Psoas muscle (tissue), 8 donors: ENCODE data around the gene KRT33A. TPM values are rescaled to one million over a fixed set of nuclear protein-coding genes. Genes with fewer than 3 reads are reported as not detected.

Experiments used
- ATAC-seq, 4 donors: fragments of 200-7000 bp; cut with Tn5 transposase; one replicate each; pipeline ENCODE4 v1.9.1; 2020; ENCODE audit warnings: moderate library complexity in 3 of 4, mild to moderate bottlenecking in 2 of 4
- DNase-seq, 2 donors: peaks; one replicate each; pipeline ENCODE4 v3.0.0-alpha.2; 2020
- H3K27ac ChIP-seq: fragments of 200-600 bp; one replicate; pipeline ENCODE4 v1.8.0; 2022
- H3K27me3 ChIP-seq, 3 donors: fragments of 200-600 bp in 1 of 3; one replicate each; pipeline versions ENCODE4 v1.6.1 to v1.8.0; 2013 to 2022; ENCODE audit warnings: low read length in 2 of 3, mild to moderate bottlenecking in 2 of 3, moderate library complexity in 1 of 3; ENCODE audit not compliant: insufficient read depth in 3 of 3
- H3K36me3 ChIP-seq, 2 donors: fragments of 200-600 bp in 1 of 2; one replicate each; pipeline versions ENCODE4 v1.6.1 to v1.8.0; 2013 to 2022; ENCODE audit warnings: low read depth in 1 of 2, mild to moderate bottlenecking in 1 of 2, moderate library complexity in 1 of 2; ENCODE audit not compliant: insufficient read depth in 1 of 2
- H3K4me1 ChIP-seq: fragments of 200-600 bp; one replicate; pipeline ENCODE4 v1.8.0; 2022
- H3K4me3 ChIP-seq: fragments of 200-600 bp; one replicate; pipeline ENCODE4 v1.8.0; 2022; ENCODE audit warnings: mild to moderate bottlenecking
- H3K9me3 ChIP-seq: fragments of 200-600 bp; one replicate; pipeline ENCODE4 v1.8.0; 2022
- WGBS, 3 donors: extraction: QIAGEN DNeasy Blood & Tissue Kit; methylation state at CpG; one replicate each; pipeline versions ENCODE4 v1.1.6 to v1.1.7; 2013; 5-methylcytosine and 5-hydroxymethylcytosine counted together
- intact Hi-C, 2 donors: fragments of 100-400 bp; cut with DNase I; formaldehyde crosslinking; loops; one replicate each; pipeline versions ENCODE4 v1.11.0 to v1.14.2; 2022
- polyA plus RNA-seq, 3 donors: library from polyadenylated mRNA; stranded (reverse); fragments of 200-250 nt; gene quantifications; one replicate each; pipeline ENCODE4 v1.2.3, GENCODE V29; 2013
- total RNA-seq, 4 donors: library from RNA; stranded (reverse); fragmentation: NEBNext Ultra II Directional in 2 of 4; extraction: Animal tissue kit (Norgen Biotek cat#: 25700) in 2 of 4; gene quantifications; one replicate each; pipeline versions ENCODE4 v1.2.1 to v1.2.4, GENCODE V29; 2021 to 2023
- TF ChIP-seq, protein P1 (sequence below): fragments of 200-600 bp; IDR thresholded peaks from one replicate; pipeline ENCODE4 v1.8.0; 2022; ENCODE audit warnings: antibody characterized with exemption
- donor health status: healthy with polysubstance abuse.
- donor health status: DM: no; HTN: no; CAD: no; lungs with moderate emphysema.
- donor health status: Bipolar disorder and iron deficiency.
- donor health status: healthy.
- donor health status: DM: yes; HTN: yes; CAD: no.
- donor health status: DM: no; HTN: no; CAD: no.
- donor health status: DM: no; HTN: no; CAD: no.
- donor health status: DM: yes; HTN: yes; CAD: no.

KRT33A gene
- total and polyA plus RNA-seq, 7 donors = not detected

- H3K9me3 ChIP-seq = no peaks in the 10 kb centered on the region
- TF ChIP-seq, protein P1, sequence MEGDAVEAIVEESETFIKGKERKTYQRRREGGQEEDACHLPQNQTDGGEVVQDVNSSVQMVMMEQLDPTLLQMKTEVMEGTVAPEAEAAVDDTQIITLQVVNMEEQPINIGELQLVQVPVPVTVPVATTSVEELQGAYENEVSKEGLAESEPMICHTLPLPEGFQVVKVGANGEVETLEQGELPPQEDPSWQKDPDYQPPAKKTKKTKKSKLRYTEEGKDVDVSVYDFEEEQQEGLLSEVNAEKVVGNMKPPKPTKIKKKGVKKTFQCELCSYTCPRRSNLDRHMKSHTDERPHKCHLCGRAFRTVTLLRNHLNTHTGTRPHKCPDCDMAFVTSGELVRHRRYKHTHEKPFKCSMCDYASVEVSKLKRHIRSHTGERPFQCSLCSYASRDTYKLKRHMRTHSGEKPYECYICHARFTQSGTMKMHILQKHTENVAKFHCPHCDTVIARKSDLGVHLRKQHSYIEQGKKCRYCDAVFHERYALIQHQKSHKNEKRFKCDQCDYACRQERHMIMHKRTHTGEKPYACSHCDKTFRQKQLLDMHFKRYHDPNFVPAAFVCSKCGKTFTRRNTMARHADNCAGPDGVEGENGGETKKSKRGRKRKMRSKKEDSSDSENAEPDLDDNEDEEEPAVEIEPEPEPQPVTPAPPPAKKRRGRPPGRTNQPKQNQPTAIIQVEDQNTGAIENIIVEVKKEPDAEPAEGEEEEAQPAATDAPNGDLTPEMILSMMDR = no peak
- 79 to 89% (median 87%) methylated on average over 2 of the region's 2 CpGs for WGBS, 3 donors
- no peak overlapping the region for H3K27ac ChIP-seq
- no peaks in the 10 kb centered on the region for H3K36me3 ChIP-seq
- intact Hi-C loops = no loop called here
- ATAC-seq (no peak), DNase-seq (no peak)
- no peak overlapping the region for H3K4me3 ChIP-seq
- no peaks in the 10 kb centered on the region for H3K4me1 ChIP-seq
- no peaks in the 10 kb centered on the region for H3K27me3 ChIP-seq
Observed at GRCh38 chr17:41363881-41364280, 13.3 kb upstream of the KRT33A start.

DNA sequence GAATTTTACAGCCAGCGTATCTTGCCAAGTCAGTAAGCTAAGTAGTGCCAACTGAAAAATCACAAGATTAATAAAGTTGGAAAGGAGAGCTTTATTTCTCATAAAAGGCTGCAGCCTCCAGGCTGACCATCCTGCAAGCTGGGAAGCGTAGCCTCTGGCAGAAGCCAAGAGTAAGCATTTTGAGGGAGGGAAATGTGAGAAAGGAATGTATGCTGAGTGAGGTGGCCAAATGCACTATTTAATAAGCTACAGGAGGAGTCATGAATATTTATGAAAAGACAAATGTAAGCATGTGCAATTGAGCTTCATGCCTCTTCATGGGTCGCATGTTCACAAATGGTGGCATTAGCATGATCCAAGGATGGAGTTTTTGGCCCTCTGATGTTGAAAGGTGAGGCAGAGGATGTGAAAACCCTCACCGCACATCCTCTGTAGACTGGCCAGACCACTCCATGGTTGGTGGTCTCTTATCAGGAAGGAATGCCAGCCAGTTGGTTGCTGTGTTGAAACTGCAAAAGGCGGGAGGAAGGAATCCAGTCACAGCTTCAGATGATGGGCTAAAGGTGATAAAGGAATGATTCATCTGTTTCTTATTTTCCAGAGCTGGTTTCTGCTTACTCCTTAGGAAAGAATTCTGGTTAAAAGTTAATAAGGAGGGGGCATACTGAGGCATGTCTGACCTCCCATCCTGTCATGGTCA, 9.8 kb upstream of the KRT33A start:
- DNase-seq = no peak

GRCh38 chr17:41354536-41354935, 3.9 kb upstream of the KRT33A start:
- Histone ChIP-seq H3K4me3 (no peak overlapping the region), H3K27ac (no peak overlapping the region), H3K9me3 (no peaks in the 10 kb centered on the region), H3K36me3 (no peaks in the 10 kb centered on the region), H3K27me3 (peaks cover 0 to 5% (median 3%) of the 10 kb centered on the region in 3 donors), H3K4me1 (no peaks in the 10 kb centered on the region)
- no peak for ATAC-seq
- WGBS, 3 donors = 88 to 93% (median 91%) methylated on average over 4 of the region's 4 CpGs
- TF ChIP-seq, protein P1 = no peak
- no peak for DNase-seq
- intact Hi-C loops = no loop called here

More for the DNA sequence above, 9.8 kb upstream of the KRT33A start:
- WGBS, 3 donors = 48 to 54% (median 53%) methylated on average over 5 of the region's 5 CpGs
- ATAC-seq = no peak
- Histone ChIP-seq H3K9me3 (no peaks in the 10 kb centered on the region), H3K36me3 (no peaks in the 10 kb centered on the region), H3K4me3 (no peak overlapping the region), H3K27ac (no peak overlapping the region), H3K4me1 (no peaks in the 10 kb centered on the region), H3K27me3 (no peaks in the 10 kb centered on the region)
- intact Hi-C loops = no loop called here
- TF ChIP-seq, protein P1 = no peak

DNA sequence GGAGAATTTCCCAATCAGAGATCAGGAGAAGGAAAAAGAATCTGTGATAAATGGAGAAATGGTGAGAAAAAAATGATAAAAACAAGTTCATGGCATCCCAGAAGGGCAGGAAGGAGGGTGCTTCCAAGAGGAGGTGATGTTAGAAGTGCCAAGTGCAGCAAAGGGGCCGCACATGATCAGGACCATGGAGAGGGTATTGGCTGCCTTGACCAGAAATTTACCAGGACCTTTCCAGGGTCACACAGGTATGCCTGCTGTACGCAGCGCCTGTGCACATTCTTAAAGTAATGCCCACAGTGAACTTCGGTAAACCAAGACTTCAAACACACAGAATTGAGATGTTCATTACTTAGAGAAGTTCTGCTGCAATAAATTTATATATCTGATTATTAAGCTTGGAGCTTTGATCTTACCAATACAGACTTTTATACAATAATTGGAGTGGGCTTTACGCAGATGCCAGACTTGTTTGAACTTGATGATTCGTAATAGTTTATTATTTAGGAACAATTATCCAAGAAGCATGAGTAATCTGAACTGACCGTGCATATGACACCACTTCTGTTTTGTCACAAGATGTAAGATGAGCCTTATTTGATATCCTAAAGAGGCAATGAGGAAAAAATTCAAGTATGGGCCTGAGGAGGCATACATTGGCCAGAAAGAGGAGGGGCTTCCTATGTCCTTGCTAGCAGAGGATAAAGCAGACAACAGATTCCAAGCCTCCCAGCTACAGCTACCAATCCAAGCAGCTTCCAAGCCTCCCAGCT, 2.2 kb upstream of the KRT33A start:
- Histone ChIP-seq H3K27ac (no peak overlapping the region), H3K36me3 (no peaks in the 10 kb centered on the region), H3K4me3 (no peak overlapping the region), H3K27me3 (peaks cover 0 to 5% (median 3%) of the 10 kb centered on the region in 3 donors), H3K4me1 (no peaks in the 10 kb centered on the region), H3K9me3 (no peaks in the 10 kb centered on the region)
- WGBS, 3 donors = 76 to 80% (median 78%) methylated on average over 7 of the region's 7 CpGs
- intact Hi-C loops = no loop called here
- no peak for ATAC-seq
- no peak for DNase-seq
- TF ChIP-seq, protein P1 = no peak
